Cerebellar cortex (tissue), 1 donor: ENCODE measurements around the gene DAGLB.
"Not testable (repeated sequence)": the region's sequence is repeated elsewhere in the genome, so short reads cannot be mapped to it uniquely, and the experiment has no call there.

Experiments used
- DNase-seq: peaks from one replicate; pipeline ENCODE4 v3.0.0-alpha.2; 2015; ENCODE audit warnings: low spot score

Gene DAGLB

GRCh38 chr7:6397759-6398495 lies 49.8 kb downstream of the DAGLB start:
- not testable (repeated sequence) for DNase-seq

DNA sequence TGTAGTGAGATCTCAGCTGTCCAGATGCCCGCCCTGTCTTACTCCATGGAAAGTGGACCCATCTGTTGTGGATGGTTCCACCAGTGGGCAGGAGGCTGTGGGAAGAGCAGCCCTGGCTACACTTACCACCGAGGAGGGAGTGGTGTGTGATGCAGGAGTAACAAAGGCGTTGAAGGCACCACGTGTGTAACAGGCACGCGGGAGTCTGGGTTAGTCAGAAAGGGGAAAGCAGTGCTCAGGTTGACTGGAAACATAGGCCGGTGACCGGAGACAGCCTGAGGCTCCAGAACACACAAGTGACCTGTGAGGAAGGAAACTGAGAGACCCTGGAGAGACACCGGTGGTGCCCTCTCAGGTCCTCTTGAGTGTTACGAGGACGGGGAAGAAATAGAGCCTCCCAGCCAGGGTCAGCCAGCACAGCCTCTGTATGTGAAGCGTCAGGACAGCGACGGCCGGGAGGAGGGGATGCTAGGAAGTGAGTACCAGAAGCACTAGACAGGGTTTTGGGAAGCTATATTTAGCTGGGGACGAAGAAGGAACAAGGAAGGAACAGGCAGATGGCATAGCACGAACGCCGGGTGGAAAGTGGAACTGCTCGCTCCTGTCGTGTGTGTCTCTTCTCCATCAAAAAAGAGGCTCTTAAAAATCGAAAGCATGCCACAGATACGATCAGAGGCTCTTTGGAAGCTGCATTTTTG lies 51.7 kb downstream of the DAGLB start:
- peak; percentile 85 for DNase-seq

- no peak for DNase-seq
Observed at GRCh38 chr7:6394114-6394513, 53.6 kb downstream of the DAGLB start.

DNA sequence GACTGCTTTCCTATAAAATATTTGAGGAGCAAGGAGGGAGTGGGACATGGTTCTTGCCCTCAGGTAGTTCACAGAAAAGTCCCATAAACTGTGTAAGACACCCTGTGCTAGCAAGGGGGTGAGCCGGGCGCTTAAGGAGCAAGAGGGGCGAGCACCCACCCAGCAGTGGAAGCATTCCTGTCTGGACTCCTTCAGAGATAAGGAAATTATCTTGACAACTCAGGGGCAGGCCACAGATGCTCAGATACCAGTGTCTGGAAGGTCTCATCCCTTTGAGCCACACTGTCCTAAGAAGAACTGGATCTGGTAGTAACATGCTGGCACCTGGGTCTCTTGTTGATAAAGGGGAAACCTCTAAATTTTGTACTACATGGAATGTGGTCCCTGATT lies 54.1 kb downstream of the DAGLB start:
- DNase-seq: no peak

GRCh38 chr7:6392712-6393666 lies 54.8 kb downstream of the DAGLB start:
- no peak for DNase-seq

DNA sequence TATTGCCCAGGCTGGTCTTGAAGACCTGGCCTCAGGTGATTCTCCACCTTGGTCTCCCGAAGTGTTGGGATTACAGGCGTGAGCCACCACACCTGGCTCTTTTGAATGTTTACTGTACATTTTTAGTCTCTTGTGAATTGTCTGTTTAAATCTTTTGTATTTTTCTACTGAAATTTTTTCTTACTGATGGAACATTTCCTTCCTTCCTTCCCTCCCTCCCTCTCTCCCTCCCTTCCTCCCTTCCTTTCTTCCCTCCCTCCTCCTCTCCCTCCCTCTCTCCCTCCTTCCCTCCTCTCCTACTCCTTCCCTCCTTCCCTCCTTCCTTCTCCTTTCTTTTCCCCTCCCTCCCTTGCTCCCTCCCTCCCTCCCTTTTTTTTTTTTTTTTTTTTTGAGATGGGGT lies 58.0 kb downstream of the DAGLB start:
- DNase-seq: no peak

- no peak for DNase-seq
Observed at GRCh38 chr7:6387734-6388294, 59.9 kb downstream of the DAGLB start.

DNA sequence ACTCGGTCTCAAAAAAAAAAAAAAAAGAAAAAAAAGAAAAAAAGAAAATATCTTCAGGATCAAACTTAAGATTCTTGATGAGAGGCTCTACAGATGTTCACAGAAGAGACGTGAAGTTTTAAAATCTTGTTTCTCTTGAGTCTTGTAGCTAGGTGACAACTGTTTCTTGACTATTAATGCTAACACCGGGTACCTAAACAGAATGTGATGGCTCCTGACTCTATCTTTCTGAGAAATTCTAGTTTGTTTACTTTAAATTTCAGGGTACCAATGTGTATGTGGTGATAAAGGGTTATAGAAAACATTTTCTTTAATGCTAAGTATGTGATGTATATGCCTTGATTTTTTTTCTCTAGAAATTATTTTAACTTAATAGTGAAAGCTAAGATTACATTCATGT lies 61.0 kb downstream of the DAGLB start:
- DNase-seq: no peak

GRCh38 chr7:6385909-6386560 lies 61.7 kb downstream of the DAGLB start:
- no peak for DNase-seq

- no peak for DNase-seq
Observed at GRCh38 chr7:6385110-6385781, 62.5 kb downstream of the DAGLB start.

GRCh38 chr7:6384327-6384726 lies 63.4 kb downstream of the DAGLB start:
- no peak for DNase-seq

- no peak for DNase-seq
Observed at GRCh38 chr7:6382817-6383216, 64.9 kb downstream of the DAGLB start.

- not testable (repeated sequence) for DNase-seq
Observed at GRCh38 chr7:6381846-6382245, 65.9 kb downstream of the DAGLB start.

- DNase-seq: no peak
Observed at GRCh38 chr7:6380310-6381095, 67.3 kb downstream of the DAGLB start.

- no peak for DNase-seq
Observed at GRCh38 chr7:6379886-6380285, 67.9 kb downstream of the DAGLB start.

GRCh38 chr7:6378556-6378955 lies 69.2 kb downstream of the DAGLB start:
- not testable (repeated sequence) for DNase-seq

DNA sequence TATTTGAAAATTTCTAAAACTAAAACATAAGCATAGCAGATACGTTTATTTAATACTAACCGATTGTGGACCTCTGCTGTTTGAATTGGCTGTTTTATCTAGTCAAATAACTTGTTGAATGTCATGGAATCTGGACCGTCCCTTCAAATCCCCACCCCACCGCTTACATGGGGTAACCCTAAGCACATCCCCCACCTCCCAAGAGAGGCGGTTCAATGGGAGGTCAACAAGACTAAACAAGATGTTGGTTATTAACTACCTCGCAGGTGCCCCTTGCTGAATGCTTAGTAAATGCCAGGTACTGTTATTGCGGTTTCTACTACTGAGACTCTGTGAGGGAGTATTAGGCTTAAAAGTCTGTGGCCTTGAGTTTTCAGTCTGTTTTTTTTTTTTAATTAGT lies 70.9 kb downstream of the DAGLB start:
- no peak for DNase-seq

GRCh38 chr7:6375348-6376101 lies 72.2 kb downstream of the DAGLB start:
- DNase-seq: no peak

- DNase-seq: no peak
Observed at GRCh38 chr7:6367701-6368211, 80.0 kb downstream of the DAGLB start.
